D721Med (cell line): Measurements from ENCODE around the gene CIITA.

Experiments used
- DNase-seq: peaks from one replicate; pipeline ENCODE4 v3.0.0; 2011; ENCODE audit warnings: low spot score; ENCODE audit not compliant: insufficient read length
- FAIRE-seq: peaks from 2 replicates; lab custom pipeline; 2011; peaks lifted over from hg19 to GRCh38; lab: Jason Lieb, UNC
- TF ChIP-seq, protein P1 (sequence below): IDR thresholded peaks from 2 replicates; pipeline ENCODE4 v1.5.1; 2012; ENCODE audit warnings: mild to moderate bottlenecking, control low read depth; ENCODE audit not compliant: insufficient read depth; ENCODE audit errors: missing control alignments

The CIITA gene

DNA sequence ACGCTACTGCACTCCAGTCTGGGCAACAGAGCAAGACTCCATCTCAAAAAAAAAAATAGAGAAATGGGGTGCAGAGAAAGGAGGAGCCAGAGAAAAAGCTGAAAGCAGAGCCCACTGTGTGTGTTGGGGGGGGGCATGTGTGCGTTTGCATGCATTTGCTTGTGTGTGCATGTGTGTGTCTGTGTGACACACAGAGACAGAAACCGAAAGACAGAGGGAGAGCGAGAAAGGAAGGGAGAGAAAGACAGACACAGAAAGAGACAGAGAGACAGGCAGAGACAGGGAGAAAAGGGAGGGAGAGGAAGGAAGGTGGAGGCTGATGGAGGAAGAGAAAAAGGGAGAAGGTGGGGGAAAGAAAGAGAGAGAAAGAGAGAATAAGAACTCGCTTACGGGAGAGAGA lies 9.8 kb upstream of the CIITA start:
- TF ChIP-seq, protein P1, sequence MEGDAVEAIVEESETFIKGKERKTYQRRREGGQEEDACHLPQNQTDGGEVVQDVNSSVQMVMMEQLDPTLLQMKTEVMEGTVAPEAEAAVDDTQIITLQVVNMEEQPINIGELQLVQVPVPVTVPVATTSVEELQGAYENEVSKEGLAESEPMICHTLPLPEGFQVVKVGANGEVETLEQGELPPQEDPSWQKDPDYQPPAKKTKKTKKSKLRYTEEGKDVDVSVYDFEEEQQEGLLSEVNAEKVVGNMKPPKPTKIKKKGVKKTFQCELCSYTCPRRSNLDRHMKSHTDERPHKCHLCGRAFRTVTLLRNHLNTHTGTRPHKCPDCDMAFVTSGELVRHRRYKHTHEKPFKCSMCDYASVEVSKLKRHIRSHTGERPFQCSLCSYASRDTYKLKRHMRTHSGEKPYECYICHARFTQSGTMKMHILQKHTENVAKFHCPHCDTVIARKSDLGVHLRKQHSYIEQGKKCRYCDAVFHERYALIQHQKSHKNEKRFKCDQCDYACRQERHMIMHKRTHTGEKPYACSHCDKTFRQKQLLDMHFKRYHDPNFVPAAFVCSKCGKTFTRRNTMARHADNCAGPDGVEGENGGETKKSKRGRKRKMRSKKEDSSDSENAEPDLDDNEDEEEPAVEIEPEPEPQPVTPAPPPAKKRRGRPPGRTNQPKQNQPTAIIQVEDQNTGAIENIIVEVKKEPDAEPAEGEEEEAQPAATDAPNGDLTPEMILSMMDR, result no peak
- FAIRE-seq (no peak), DNase-seq (no peak)

DNA sequence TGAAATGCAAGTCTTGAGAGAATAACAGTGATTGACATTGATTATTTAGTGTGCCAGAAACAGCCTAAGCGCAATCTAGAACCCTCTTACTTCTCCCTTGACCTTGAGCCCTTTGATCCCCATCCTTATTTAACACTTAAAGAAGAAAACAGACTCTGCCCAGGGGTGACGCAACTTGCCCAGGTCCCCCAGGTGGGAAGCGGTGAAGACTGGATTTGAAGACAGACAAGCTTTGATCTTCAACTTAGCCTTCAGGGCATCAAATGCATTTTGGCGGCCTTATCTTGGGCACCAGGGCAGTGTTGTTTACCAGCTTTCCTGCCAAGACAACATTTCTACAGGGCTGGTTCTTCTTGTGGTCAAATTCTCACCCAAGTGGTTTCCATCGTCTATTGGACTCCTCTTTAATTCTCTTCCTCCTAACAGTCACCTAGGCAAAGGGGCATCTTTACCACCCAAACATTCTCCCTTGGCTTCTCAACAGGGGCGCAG lies 8.9 kb upstream of the CIITA start:
- TF ChIP-seq, protein P1, result no peak
- DNase-seq, result no peak
- no peak for FAIRE-seq

DNA sequence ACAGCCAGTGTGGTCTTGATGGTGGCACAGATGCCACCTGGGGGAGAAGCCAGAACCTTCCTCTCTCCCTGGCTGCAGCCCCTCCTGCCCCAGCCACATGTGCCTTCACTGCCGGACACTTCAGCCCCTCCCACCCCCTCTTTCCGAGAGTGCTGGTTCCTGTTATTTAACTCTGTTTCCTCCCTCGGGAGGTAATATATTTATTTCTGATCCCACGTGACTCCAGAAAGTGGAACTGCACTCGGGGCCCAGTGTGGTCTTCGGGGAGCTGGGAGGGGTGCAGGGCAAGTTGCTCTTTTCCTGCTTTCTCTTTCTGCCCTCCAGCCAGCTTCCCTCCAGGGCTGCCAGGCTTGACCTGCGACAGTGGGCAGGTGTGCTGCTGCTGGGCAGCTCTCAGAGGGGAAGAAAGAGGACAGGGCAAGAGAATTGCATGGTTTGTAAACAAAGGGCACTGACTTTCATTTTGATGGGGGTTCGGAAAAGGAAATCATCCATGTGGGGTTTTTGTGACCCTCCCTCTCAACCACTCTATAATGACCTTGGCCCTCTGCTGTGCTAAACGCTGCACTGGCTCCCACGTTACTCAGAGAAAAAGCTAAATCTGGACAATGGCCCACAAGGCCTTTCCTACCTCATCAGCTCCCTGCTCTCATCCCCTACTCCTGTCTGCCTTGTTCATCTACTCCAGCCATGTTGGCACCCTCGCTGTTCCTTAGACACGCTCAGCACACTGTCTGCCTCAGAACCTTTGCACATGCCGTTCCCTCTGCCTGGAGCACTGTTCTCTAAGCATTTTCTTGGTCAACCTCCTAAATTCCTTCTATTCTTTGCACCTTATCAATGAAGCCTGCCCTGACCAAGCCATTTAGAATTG lies 8.2 kb upstream of the CIITA start:
- TF ChIP-seq, protein P1, result no peak
- DNase-seq (no peak), FAIRE-seq (no peak)

GRCh38 chr16:10870137-10870776 lies 6.7 kb upstream of the CIITA start:
- DNase-seq, result no peak
- FAIRE-seq, result no peak
- TF ChIP-seq, protein P1, result no peak

GRCh38 chr16:10870808-10871156 lies 6.2 kb upstream of the CIITA start:
- FAIRE-seq (no peak), DNase-seq (no peak)
- TF ChIP-seq, protein P1, result no peak

GRCh38 chr16:10871157-10871991 lies 5.6 kb upstream of the CIITA start:
- FAIRE-seq, result no peak
- no peak for DNase-seq
- TF ChIP-seq, protein P1, result no peak
